KMS-11 (cell line): ENCODE data around the gene TPRA1.

ENCODE experiments used
- H2AFZ ChIP-seq: fragments of 200-600 bp; sonication (generic); 2 replicates; pipeline ENCODE4 v1.6.1; 2016; ENCODE audit warnings: antibody characterized with exemption, mixed run types, low read depth
- H3K27ac ChIP-seq: fragments of 200-600 bp; sonication (generic); 2 replicates; pipeline ENCODE4 v1.6.1; 2016; ENCODE audit warnings: mild to moderate bottlenecking, mixed run types
- H3K27me3 ChIP-seq: fragments of 200-600 bp; sonication (generic); 2 replicates; pipeline ENCODE4 v1.6.1; 2017; ENCODE audit warnings: mild to moderate bottlenecking, low read depth, mixed run types, moderate library complexity; ENCODE audit not compliant: insufficient read depth
- H3K36me3 ChIP-seq: fragments of 200-600 bp; sonication (generic); 2 replicates; pipeline ENCODE4 v1.6.1; 2017; ENCODE audit warnings: mild to moderate bottlenecking, mixed run types; ENCODE audit not compliant: insufficient read depth
- H3K4me1 ChIP-seq: fragments of 200-600 bp; sonication (generic); 2 replicates; pipeline ENCODE4 v1.6.1; 2016; ENCODE audit warnings: mild to moderate bottlenecking, low read depth, mixed run types; ENCODE audit not compliant: poor library complexity, severe bottlenecking
- H3K4me2 ChIP-seq: fragments of 200-600 bp; sonication (generic); 2 replicates; pipeline ENCODE4 v1.7.0; 2016; ENCODE audit warnings: mild to moderate bottlenecking, mixed run types
- H3K4me3 ChIP-seq: fragments of 200-600 bp; sonication (generic); IDR thresholded peaks from 2 replicates; pipeline ENCODE4 v1.6.1; 2017; ENCODE audit warnings: low read depth, low read length, mixed read lengths; ENCODE audit not compliant: insufficient read depth
- H3K79me2 ChIP-seq: fragments of 200-600 bp; sonication (generic); 2 replicates; pipeline ENCODE4 v1.6.1; 2016; ENCODE audit warnings: low read depth, mixed run types; ENCODE audit not compliant: insufficient read depth
- H3K9ac ChIP-seq: fragments of 200-600 bp; sonication (generic); 2 replicates; pipeline ENCODE4 v1.6.1; 2016; ENCODE audit warnings: mild to moderate bottlenecking, mixed run types
- H4K20me1 ChIP-seq: fragments of 200-600 bp; sonication (generic); 2 replicates; pipeline ENCODE4 v1.6.1; 2016; ENCODE audit warnings: mild to moderate bottlenecking, mixed run types; ENCODE audit not compliant: insufficient read depth
- TF ChIP-seq, protein P1 (sequence below): fragments of 200-600 bp; sonication (generic); conservative IDR thresholded peaks from 2 replicates; pipeline ENCODE4 v1.6.1; 2017; ENCODE audit warnings: low read depth, mild to moderate bottlenecking, antibody characterized with exemption, low read length, moderate library complexity, mixed read lengths

TPRA1 gene

DNA sequence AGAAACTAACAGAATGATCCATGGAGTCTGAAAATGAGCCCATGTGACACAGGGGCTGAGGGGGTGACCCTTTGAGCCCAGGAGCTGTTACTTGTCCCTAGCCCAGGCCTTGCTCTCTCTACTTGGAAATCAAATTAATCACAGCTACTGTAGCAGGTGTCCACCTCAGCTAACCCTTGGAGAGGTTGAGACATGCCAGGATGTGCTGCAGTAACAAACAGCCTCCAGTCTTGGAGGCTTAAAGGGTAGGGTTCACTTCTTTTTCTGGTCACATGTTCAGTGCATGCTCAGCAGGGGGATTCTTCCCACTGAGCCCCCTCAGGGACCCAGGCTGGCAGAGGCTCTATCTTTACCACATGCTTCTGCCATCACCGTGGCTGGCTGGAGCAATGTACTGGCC lies 21.4 kb downstream of the TPRA1 start:
- TF ChIP-seq, protein P1, sequence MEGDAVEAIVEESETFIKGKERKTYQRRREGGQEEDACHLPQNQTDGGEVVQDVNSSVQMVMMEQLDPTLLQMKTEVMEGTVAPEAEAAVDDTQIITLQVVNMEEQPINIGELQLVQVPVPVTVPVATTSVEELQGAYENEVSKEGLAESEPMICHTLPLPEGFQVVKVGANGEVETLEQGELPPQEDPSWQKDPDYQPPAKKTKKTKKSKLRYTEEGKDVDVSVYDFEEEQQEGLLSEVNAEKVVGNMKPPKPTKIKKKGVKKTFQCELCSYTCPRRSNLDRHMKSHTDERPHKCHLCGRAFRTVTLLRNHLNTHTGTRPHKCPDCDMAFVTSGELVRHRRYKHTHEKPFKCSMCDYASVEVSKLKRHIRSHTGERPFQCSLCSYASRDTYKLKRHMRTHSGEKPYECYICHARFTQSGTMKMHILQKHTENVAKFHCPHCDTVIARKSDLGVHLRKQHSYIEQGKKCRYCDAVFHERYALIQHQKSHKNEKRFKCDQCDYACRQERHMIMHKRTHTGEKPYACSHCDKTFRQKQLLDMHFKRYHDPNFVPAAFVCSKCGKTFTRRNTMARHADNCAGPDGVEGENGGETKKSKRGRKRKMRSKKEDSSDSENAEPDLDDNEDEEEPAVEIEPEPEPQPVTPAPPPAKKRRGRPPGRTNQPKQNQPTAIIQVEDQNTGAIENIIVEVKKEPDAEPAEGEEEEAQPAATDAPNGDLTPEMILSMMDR: no peak
- no peak overlapping the region for H3K4me2 ChIP-seq

DNA sequence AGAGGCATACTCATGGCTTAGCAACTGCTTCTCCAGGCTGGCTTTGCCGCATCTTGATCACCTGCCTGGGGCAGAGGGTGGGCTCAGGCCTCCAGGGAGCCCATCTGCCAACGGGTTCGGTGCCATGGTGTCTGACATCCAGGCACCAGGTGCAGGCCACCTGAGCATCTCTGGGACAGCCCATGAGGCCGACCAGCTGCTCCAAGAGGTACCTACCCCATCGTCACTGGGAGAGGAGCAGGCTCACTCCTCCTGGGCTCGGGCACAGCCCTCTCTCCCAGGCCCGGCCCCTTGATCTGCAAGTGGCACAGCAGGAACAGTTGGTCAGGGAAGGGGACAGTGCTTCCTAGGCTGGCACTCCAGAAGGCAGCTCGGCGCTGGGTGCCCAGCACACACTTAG lies 21.9 kb downstream of the TPRA1 start:
- H3K27ac ChIP-seq: no peak overlapping the region
- no peaks in the 10 kb centered on the region for H3K79me2 ChIP-seq
- H2AFZ ChIP-seq: no peak overlapping the region
- TF ChIP-seq, protein P1: no peak
- H3K9ac ChIP-seq: no peak overlapping the region
- no peaks in the 10 kb centered on the region; the same call in 1 of the 2 replicates for H3K36me3 ChIP-seq
- no peaks in the 10 kb centered on the region for H4K20me1 ChIP-seq
- H3K4me2 ChIP-seq: no peak overlapping the region
- no peaks in the 10 kb centered on the region for H3K4me1 ChIP-seq
- H3K4me3 ChIP-seq: no peak overlapping the region
- H3K27me3 ChIP-seq: no peaks in the 10 kb centered on the region

More for the DNA sequence above, 21.4 kb downstream of the TPRA1 start:
- Histone ChIP-seq H3K27me3 (no peaks in the 10 kb centered on the region), H3K27ac (no peak overlapping the region), H3K9ac (no peak overlapping the region), H3K79me2 (no peaks in the 10 kb centered on the region), H3K36me3 (no peaks in the 10 kb centered on the region; the same call in 1 of the 2 replicates), H3K4me3 (no peak overlapping the region), H3K4me1 (no peaks in the 10 kb centered on the region), H4K20me1 (no peaks in the 10 kb centered on the region), H2AFZ (no peak overlapping the region)

DNA sequence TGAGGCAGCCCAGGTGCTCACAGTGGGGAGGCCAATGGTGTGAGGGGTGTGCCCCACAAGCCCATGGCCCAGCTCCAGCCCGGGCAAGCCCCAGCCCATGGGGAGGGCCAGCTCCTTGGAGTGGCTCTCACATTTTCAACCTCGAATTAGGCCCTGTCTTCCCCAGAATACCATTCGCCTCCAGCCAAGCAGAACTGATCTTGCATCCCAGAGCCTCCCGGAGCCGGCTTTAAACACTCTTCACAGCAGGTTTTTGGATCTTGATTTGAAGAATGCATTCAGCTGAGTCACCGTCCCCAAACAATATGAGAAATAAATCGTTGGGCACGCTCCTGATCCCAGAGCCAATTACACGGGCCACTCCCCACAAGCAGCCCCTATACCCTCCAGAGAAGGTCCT lies 23.7 kb downstream of the TPRA1 start:
- Histone ChIP-seq H3K79me2 (no peaks in the 10 kb centered on the region), H3K27ac (no peak overlapping the region), H3K4me1 (no peaks in the 10 kb centered on the region), H4K20me1 (no peaks in the 10 kb centered on the region), H3K4me2 (no peak overlapping the region), H3K4me3 (no peak overlapping the region), H2AFZ (no peak overlapping the region), H3K36me3 (no peaks in the 10 kb centered on the region), H3K9ac (no peak overlapping the region), H3K27me3 (no peaks in the 10 kb centered on the region)
- TF ChIP-seq, protein P1: no peak

DNA sequence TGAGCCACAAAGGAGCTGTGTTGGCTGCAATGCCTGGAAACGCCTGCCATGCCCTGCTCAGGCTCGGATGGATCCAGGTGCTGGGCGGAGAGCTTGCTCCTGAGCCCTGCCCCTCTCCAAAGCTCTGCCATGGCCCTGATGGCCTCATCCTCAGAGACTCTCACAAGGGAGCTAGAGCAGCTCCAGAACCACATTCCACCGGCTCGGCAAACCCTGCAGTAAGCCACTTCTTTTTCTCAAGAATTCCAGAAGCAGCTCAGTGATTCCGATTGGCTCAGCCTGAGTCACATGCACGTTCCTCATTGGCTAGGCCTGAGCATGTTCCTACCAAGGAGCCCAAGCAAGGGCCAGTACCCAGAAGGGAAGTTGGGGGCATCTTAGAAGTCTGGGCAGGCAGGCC lies 24.8 kb downstream of the TPRA1 start:
- no peak overlapping the region for H3K4me3 ChIP-seq
- H3K79me2 ChIP-seq: no peaks in the 10 kb centered on the region
- no peaks in the 10 kb centered on the region for H3K4me1 ChIP-seq
- no peaks in the 10 kb centered on the region for H3K27me3 ChIP-seq
- no peaks in the 10 kb centered on the region for H4K20me1 ChIP-seq
- TF ChIP-seq, protein P1: no peak
- H3K9ac ChIP-seq: no peak overlapping the region
- no peak overlapping the region for H3K27ac ChIP-seq
- no peak overlapping the region for H3K4me2 ChIP-seq
- H3K36me3 ChIP-seq: no peaks in the 10 kb centered on the region
- H2AFZ ChIP-seq: no peak overlapping the region
